Upper lobe of left lung (tissue), 6 donors: Measurements from ENCODE around the gene AIFM3. TPM values are rescaled to one million over a fixed set of nuclear protein-coding genes. Genes with fewer than 3 reads are reported as not detected.

Experiments used
- ATAC-seq, 2 donors: fragments of 200-7000 bp; cut with Tn5 transposase; one replicate each; pipeline ENCODE4 v1.9.1; 2022; ENCODE audit warnings: mild to moderate bottlenecking in 2 of 2, moderate library complexity in 2 of 2; ENCODE audit not compliant: low FRiP score in 2 of 2
- DNase-seq, 2 donors: peaks; one replicate each; pipeline ENCODE4 v3.0.0-alpha.2; 2019 to 2020
- H3K27ac ChIP-seq, 4 donors: fragments of 200-600 bp; sonication (generic); one replicate each; pipeline ENCODE4 v1.5.1; 2016 to 2019
- H3K27me3 ChIP-seq, 4 donors: fragments of 200-600 bp; sonication (generic); one replicate each; pipeline ENCODE4 v1.5.1; 2017 to 2019
- H3K36me3 ChIP-seq, 4 donors: fragments of 200-600 bp; sonication (generic); one replicate each; pipeline ENCODE4 v1.5.1; 2016 to 2019
- H3K4me1 ChIP-seq, 4 donors: fragments of 200-600 bp; sonication (generic); one replicate each; pipeline ENCODE4 v1.5.1; 2018 to 2019
- H3K4me3 ChIP-seq, 4 donors: fragments of 200-600 bp; sonication (generic); one replicate each; pipeline ENCODE4 v1.5.1; 2017 to 2019; ENCODE audit warnings: mild to moderate bottlenecking in 2 of 4, moderate library complexity in 1 of 4
- H3K9me3 ChIP-seq, 4 donors: fragments of 200-600 bp; sonication (generic); one replicate each; pipeline ENCODE4 v1.5.1; 2018 to 2019
- EP300 ChIP-seq, 4 donors: sonication (generic); formaldehyde crosslinking; IDR thresholded peaks; one replicate each; pipeline ENCODE4 v1.5.1; 2017; ENCODE audit warnings: antibody characterized with exemption in 4 of 4, control low read depth in 2 of 4
- POLR2A ChIP-seq, 4 donors: fragments of 450-650 bp; IDR thresholded peaks; one replicate each; pipeline ENCODE4 v1.5.1; 2016 to 2017; ENCODE audit warnings: antibody characterized with exemption in 4 of 4, mild to moderate bottlenecking in 2 of 4
- POLR2AphosphoS5 ChIP-seq, 2 donors: sonication (generic); formaldehyde crosslinking; IDR thresholded peaks; one replicate each; pipeline ENCODE4 v1.5.1; 2017; ENCODE audit warnings: antibody characterized with exemption in 2 of 2
- WGBS, 2 donors: methylation state at CpG; one replicate each; pipeline ENCODE4 v1.1.5; 2017 to 2018; 5-methylcytosine and 5-hydroxymethylcytosine counted together
- total RNA-seq, 6 donors: library from RNA; depleted of rRNA in 4 of 6; stranded (reverse); fragments of >200 nt in 4 of 6; gene quantifications; one replicate each; pipeline versions ENCODE4 v1.1.0 to v1.2.1, GENCODE V29; 2016 to 2021
- TF ChIP-seq, protein P1 (sequence below), 6 experiments: fragments of 450-650 bp in 4 of 6; fragments of 200-600 bp in 2 of 6; sonication (generic) in 2 of 6; IDR thresholded peaks; one replicate each; pipeline ENCODE4 v1.5.1; 2016 to 2019; ENCODE audit warnings: antibody characterized with exemption in 6 of 6
- donor health status: DM: no; HTN: no; CAD: no; lungs with moderate emphysema.
- donor health status: DM: no; HTN: yes; CAD: no; lungs with severe emphysema.

The AIFM3 gene
- total RNA-seq, 6 donors from 2014 or later, result 4.7 to 9.4 (median 6.6) TPM

DNA sequence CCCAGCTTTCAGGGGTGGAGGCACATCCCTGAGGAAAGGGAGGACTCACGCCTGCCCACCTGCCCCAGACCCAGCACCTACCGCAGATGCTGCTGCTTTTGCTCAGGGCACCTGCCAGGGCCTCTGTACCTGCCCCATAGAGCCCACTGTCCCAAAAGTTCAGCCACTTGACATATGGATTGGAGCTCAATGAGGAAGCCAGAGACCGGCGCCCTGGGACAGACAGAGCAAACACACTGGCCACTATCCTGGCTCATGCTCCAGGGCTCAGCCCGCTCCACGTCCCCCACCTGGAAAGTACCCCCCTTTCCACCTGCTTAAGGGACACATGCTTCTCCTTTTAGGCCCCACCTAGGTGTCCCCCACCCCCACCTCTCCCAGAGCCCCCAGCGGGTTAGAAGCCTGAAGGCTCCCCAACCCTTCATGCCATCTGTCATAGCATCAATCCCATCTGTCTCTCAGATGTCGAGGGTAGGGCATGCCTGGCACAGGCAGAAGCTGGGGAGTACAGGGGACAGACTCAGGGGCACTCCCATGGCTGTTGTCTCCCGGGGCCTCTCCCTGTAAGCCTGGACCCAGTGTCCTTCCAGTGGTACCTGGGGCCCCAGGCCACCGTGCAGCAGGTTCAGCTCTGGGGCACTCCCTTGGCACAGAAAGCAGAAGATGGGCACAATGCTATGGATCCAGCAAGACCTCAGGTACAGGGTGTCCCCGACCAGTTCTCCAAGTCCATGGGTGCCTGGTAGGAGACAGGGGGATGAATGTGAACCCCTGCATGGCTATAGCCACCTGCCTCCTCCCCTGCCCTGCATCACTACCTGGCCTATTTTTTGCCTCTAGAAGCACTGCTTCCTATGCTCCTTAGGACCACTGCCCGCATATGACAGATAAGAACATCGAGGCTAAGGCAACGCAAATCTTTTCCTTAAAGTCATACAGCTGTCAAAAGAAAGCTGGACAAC is 45.7 kb downstream of the AIFM3 start:
- 87 to 93% methylated on average over 6 to 13 of the region's 14 CpGs for WGBS, 2 donors
- TF ChIP-seq POLR2AphosphoS5 (IDR thresholded peaks at IDR 0.05) (no peak), POLR2A (IDR thresholded peaks at IDR 0.05) (no peak)
- TF ChIP-seq, protein P1, sequence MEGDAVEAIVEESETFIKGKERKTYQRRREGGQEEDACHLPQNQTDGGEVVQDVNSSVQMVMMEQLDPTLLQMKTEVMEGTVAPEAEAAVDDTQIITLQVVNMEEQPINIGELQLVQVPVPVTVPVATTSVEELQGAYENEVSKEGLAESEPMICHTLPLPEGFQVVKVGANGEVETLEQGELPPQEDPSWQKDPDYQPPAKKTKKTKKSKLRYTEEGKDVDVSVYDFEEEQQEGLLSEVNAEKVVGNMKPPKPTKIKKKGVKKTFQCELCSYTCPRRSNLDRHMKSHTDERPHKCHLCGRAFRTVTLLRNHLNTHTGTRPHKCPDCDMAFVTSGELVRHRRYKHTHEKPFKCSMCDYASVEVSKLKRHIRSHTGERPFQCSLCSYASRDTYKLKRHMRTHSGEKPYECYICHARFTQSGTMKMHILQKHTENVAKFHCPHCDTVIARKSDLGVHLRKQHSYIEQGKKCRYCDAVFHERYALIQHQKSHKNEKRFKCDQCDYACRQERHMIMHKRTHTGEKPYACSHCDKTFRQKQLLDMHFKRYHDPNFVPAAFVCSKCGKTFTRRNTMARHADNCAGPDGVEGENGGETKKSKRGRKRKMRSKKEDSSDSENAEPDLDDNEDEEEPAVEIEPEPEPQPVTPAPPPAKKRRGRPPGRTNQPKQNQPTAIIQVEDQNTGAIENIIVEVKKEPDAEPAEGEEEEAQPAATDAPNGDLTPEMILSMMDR (IDR thresholded peaks at IDR 0.05), result no peak

GRCh38 chr22:21013657-21014201 is 46.7 kb downstream of the AIFM3 start:
- TF ChIP-seq POLR2AphosphoS5 (IDR thresholded peaks at IDR 0.05), result no peak
- no peak for TF ChIP-seq EP300 (IDR thresholded peaks at IDR 0.05)
- TF ChIP-seq, protein P1 (IDR thresholded peaks at IDR 0.05), result no peak
- no peak for TF ChIP-seq POLR2A (IDR thresholded peaks at IDR 0.05)
- Histone ChIP-seq H3K9me3 (no peaks in the 10 kb centered on the region), H3K36me3 (no peaks in the 10 kb centered on the region), H3K4me3 (peak overlapping the region; percentile 14 to 57 (median 50)), H3K27ac (peak overlapping the region; percentile 50 to 80 (median 67)), H3K4me1 (peaks cover 22 to 27% (median 23%) of the 10 kb centered on the region in 4 donors), H3K27me3 (no peaks in the 10 kb centered on the region)
- DNase-seq (peak in 1 of 2 donors; percentile 85), ATAC-seq (no peak)
- 10 to 12% methylated on average over 23 to 24 of the region's 24 CpGs for WGBS, 2 donors

More for the DNA sequence above, 45.7 kb downstream of the AIFM3 start:
- Histone ChIP-seq H3K27me3 (no peaks in the 10 kb centered on the region), H3K27ac (peak overlapping the region in 1 of 4 donors; percentile 80), H3K9me3 (no peaks in the 10 kb centered on the region), H3K36me3 (no peaks in the 10 kb centered on the region), H3K4me1 (peaks cover 22 to 27% (median 23%) of the 10 kb centered on the region in 4 donors), H3K4me3 (no peak overlapping the region)
- no peak for ATAC-seq
- DNase-seq, result peak in 1 of 2 donors; percentile 14

DNA sequence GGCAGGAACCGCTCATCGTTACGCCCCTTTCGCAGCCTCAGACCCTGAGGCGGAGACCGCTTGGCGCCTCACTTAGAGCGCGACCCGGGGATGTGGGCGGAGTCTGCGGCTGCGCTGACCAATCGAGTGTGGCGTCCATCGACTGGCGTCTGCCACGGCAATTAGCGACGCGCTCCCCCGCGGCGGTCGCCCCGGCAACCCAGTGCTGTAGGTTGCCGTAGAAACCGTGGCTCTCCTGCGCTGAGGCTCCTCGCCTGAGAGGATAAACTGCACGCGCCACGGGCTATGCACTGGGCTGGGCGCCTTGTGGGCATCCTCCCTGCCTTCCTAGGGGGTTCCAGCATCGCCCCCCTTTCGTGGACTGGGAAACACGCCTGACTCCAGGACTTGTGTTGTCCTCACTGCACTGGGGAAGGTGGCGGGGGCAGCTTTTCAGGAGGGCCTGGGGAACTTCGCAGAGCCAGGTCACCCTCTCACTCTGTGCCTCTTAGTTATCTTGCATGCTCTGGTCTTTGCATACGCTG is 47.2 kb downstream of the AIFM3 start:
- peaks cover 22 to 27% (median 23%) of the 10 kb centered on the region in 4 donors for H3K4me1 ChIP-seq
- 2% methylated on average over 15 to 20 of the region's 40 CpGs for WGBS, 2 donors
- peak; percentile 83 to 94 for ATAC-seq
- TF ChIP-seq POLR2AphosphoS5 (IDR thresholded peaks at IDR 0.05) (no peak), POLR2A (IDR thresholded peaks at IDR 0.05) (peak in 1 of 4 donors; percentile 13)
- TF ChIP-seq, protein P1 (IDR thresholded peaks at IDR 0.05), result no peak
- H3K4me3 ChIP-seq, result peak overlapping the region; percentile 14 to 57 (median 50)
- H3K27me3 ChIP-seq, result no peaks in the 10 kb centered on the region
- H3K36me3 ChIP-seq, result no peaks in the 10 kb centered on the region
- H3K27ac ChIP-seq, result peak overlapping the region; percentile 50 to 80 (median 67)
- no peaks in the 10 kb centered on the region for H3K9me3 ChIP-seq
- DNase-seq, result peak; percentile 86 to 97

- peak; percentile 35 to 48 for ATAC-seq
- TF ChIP-seq POLR2AphosphoS5 (IDR thresholded peaks at IDR 0.05), result no peak
- TF ChIP-seq POLR2A (IDR thresholded peaks at IDR 0.05), result no peak
- no peak for TF ChIP-seq EP300 (IDR thresholded peaks at IDR 0.05)
- TF ChIP-seq, protein P1 (IDR thresholded peaks at IDR 0.05), result no peak
- Histone ChIP-seq H3K4me3 (peak within 1 kb of the TSS; percentile 14 to 57 (median 50)), H3K9me3 (no peaks in the 10 kb centered on the region), H3K36me3 (no peaks in the 10 kb centered on the region), H3K27ac (peak within 1 kb of the TSS; percentile 50 to 82 (median 67)), H3K27me3 (no peaks in the 10 kb centered on the region), H3K4me1 (peaks cover 22 to 27% (median 23%) of the 10 kb centered on the region in 4 donors)
- 32 to 41% methylated on average over 11 to 12 of the region's 12 CpGs for WGBS, 2 donors
- peak in 1 of 2 donors; percentile 66 for DNase-seq
Observed at GRCh38 chr22:21014726-21015465, 47.8 kb downstream of the AIFM3 start, which contains the start of gene P2RX6. TSS of gene P2RX6 (plus strand) at chr22:21015165. CDS start at chr22:21015175, 10 bp downstream.
